Measurements from ENCODE around the gene LIN37.
"Not testable (repeated sequence)": the region's sequence is repeated elsewhere in the genome, so short reads cannot be mapped to it uniquely, and the experiment has no call there.

LIN37 gene

DNA sequence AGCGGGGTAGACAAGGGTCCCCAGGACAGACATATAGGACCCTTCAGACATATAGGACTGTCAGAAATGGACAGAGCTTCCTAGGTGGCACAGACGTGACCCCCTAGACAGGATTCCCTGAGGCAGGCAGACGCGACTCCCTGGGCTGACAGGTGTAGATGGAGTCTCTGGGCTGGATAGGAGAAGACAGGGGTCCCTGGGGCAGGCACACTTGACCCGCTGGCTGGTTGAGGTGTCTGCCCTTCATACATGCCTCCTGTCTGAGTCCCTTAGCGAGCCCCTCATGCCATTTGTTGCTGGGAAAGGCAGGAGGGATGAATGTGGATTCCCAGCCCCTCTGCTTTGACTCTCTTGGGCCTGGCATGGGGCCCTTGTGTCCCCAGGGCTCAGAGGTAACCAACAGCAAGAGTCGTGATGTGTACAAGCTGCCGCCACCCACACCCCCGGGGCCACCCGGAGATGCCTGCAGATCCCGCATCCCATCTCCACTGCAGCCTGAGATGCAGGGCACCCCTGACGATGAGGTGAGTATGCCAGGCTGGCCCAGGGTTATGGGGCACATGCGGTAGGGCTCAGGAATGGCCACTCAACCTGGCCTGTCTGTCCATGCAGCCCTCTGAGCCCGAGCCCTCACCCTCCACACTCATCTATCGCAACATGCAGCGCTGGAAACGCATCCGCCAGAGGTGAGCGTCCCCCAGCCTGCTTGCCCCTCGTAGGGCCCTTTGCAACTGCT lies 5.4 kb downstream of the LIN37 start:
- DNase-seq (ENCODE audit: low read depth): no peak

DNA sequence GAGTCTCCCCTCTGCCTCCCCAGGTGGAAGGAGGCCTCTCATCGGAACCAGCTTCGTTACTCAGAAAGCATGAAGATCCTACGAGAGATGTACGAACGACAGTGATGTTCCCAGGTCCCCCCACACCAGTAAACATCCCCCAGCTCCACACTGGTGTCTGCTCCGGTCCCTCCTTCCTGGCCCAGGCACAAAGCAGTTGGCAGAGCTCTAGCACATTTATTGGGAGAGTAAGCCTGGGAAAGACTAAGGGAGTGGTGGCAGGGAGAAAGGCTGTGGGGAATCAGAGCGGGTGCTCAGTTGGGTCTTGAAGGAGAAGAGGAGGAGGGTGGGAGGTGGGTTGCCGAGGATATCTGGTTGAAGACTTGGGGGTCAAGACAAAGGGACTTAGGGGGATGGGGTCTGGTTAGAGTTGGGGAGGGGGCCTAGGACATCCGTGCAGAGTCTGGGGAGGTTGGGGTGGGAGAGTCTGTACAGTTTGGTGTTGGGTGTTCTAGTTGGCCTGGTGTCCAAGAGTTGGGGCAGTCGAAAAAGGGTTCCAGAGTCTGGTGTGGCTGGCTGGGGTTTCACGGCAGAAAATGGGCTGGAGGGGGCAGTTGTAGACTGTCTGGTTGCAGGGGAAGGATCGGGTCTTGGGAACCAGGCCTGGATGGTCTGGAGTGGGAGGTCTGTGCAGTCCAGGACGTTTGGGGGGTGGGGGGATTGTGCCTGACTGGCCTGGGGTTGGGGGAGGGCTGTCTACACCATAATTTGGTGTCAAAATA lies 6.2 kb downstream of the LIN37 start:
- DNase-seq (ENCODE audit: low read depth): no peak

DNA sequence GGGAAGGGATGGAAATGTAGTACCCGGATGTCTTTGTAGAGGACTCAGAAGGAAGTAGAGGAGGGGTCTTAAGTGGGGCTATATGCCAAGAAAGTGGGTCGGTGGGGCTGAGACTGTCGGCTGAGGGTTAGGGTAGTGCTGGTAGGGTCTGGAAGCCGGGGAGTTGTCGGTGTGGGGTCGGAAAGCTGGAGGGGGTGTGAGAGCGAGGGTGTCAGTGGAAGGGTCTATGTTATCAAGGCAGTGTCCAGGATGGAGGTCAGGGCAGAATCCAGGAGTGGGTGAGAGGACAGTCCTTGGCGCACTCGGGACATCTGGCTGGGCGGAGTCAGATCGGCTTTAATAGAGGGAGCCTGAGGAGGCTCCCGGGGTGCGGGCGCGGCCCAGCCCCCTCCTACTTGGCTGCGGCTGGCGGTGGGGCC lies 6.8 kb downstream of the LIN37 start:
- no peak for DNase-seq (ENCODE audit: low read depth)

DNA sequence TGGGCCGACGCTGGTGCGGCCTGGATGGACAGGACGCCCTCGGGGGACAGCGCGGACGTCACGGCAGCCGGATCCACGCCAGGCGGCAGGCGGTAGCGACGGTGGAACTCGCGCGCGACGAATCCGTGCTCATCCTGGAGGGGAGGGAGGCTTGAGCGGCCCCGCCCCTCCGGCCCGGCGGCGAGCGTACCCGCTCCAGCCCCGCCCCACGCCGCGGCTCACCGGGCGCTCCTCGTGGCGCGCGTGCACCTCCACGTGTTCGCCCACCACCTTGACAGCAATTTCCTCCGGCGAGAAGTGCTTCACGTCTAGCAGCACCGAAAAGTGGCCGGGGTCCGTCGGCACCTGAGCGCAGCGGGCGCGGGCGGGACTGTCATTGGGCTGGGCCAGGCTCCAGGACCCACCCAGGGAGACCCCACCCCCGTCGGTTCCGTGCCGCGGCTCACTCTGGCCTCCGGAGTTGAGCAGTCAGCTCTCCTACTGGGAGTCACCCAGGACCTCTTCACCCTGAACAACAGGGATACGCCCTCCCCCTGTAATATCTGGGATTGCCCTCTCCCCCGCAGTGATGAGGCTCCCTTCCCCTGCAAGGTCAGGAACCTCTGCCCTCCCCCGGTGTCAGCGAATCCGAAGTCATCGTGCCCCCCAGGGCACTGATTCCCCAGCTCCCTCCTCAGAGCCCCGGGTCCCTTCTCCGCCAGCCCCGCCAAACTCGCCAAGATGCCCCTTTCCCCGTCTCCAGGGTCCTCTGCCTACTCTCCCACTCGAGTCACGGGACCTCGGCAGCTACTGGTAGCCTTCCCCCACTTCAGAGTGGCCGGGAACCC lies 7.4 kb downstream of the LIN37 start:
- no peak for DNase-seq (ENCODE audit: low read depth)

DNA sequence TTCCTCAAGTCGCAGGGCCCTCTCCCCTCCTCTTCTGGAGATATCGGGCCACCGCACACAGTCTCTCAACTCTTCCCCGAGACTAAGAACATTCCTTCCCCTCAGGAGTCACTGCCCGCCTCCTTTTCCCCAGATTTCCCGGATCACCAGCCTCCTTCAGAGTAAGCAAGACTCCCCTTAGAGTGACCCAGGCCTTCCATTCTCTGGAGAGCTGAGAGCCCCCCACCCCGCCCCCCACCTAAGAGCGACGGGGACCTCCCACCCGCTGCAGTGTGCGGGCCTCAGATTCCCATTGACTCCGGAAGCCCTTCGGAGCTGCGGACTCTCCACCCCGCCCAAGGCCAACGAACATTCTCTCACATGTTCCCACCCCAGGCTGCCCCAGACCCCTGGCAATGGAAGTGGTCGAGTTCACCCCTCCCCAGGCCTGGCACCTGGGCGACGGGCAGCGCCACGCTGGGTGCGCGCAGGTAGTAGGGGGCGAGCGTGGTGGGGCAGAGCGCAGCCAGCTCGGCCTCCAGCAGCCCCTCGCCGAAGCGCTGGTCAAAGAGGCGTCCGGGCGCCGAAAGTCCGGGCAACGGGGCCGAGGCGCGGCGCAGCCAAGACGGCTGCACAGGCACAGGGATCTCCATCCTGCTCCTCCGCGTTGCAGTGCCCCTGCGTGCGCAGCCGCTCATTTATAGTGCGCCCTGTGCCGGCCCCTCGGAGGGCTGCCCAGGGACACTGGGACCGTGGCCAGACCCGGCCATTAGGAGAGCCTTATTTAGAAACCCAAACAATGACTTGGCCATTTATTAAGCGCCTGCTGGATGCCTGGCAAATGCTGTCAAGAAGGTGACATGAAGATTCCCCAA lies 8.2 kb downstream of the LIN37 start, which contains the start of gene HSPB6:
Gene HSPB6 (minus strand): TSS at position 653 of the 854 bp plus-strand sequence. CDS start 21 bp downstream, at position 632.
- no peak for DNase-seq (ENCODE audit: low read depth)

DNA sequence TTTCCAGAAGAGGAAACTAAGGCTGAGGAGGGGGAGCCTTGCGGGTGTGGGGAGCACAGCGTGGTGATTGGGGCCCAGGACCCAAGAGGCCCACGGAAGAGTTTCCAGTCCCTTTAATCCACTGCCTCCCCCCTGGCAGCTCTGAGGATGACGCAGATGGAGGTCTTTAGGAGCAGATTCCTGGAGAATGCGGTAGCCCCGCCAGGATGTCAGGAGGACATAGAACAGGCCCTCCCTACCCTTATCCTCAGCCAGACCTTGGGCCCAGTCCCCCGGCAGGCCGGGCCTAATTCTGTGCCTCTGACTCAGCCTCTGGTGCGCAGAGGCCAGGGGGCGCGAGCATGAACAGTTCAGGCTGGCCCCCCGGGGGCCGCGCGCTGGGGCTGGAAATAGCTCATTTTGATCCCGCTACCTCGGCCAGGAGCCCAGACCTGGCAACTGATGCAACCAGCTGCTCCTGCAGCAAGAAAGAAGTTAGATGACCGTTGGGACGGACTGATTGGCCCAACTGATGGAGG lies 8.9 kb downstream of the LIN37 start:
- DNase-seq (ENCODE audit: low read depth): no peak

DNA sequence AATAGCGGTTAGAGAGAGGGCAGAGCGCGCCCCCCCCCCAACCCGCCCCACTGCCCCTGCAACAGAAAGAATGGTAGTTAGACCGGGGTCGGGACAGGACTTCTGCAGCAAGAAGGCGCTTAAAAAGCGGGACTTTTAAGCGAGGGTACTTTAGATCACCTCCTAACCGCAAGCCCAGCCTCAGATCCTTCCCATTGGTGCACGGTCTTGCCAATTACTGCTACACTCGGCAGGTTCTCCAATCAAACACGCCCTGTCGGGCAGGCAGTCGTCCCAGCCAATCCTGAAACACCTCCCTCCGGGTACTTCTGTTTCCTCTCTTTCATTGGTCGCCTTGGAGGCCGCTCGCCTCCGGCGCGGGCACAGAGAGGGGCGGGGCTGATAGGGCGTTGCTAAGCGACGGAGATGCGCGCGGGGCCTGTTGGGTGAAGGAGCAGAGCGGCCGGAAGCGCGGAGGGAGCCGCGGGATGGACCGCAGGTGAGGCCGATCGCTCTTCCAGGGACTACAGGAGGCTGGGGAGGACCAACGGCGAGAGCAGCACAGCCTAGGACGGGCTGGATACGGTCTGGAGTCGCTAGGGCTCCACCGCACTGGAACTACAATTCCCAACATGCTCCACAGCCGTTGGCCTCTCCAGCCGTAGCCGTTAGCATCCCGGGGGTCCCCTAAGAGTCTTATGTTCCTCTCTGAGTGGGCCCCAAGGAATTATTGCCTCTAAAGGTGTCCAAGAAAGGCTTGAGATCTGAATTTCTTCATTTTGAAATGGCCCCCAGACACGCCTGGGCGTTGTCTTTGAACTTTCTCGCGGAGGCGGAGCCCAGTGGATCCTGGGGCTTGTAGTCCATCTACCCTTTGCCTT lies 9.6 kb downstream of the LIN37 start, which contains the start of gene PROSER3:
Gene PROSER3 (plus strand): TSS at position 428 of the 860 bp plus-strand sequence. CDS start 40 bp downstream, at position 468.
- DNase-seq (ENCODE audit: low read depth): peak; percentile 97

DNA sequence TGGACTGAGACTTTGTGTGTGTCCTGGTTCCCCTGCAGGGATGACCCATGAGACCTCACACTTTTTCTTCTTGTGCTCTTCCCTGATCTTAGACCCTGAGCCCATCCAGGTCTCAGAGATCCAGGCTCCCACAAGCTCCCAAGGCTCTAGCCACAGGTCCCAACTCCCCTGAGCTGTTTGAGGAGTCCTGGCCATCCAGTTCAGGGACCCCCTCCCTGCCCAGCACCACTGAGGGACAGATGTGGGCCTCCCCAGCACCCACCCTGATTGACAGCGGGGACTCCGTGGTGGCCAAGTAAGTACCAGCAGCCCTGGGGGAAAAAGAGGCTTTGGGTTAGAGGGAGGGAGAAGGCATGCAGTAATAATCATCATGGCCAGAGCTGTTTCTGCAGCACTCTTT lies 11.3 kb downstream of the LIN37 start:
- DNase-seq (ENCODE audit: low read depth): no peak

DNA sequence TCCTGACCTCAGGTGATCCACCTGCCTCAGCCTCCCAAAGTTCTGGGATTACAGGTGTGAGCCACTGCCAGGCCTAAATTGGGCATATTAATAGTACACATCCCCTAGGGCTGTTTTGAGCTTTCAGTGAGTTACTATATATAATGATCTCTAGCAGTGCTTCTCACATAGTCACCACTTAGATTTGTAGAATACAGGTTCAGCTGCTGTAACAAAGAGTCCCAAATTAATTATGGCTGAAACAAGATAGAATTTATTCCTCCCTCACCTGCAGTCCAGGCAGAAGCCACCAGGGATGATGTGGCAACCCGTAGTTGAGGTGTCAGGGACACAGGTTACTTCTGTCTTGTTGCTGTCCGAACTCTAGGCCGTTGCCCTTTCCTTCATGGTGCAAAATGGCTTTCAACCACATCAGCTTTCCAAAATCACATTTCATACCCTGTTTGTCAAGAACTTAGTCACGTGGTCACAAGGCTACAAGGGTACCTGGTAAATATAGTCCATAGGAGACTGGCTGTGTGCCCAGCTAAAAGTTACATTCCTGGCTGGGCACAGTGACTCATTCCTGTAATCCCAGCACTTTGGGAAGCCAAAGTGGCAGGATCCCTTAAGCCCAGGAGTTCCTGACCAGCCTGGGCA lies 12.5 kb downstream of the LIN37 start:
- DNase-seq (ENCODE audit: low read depth): no peak

DNA sequence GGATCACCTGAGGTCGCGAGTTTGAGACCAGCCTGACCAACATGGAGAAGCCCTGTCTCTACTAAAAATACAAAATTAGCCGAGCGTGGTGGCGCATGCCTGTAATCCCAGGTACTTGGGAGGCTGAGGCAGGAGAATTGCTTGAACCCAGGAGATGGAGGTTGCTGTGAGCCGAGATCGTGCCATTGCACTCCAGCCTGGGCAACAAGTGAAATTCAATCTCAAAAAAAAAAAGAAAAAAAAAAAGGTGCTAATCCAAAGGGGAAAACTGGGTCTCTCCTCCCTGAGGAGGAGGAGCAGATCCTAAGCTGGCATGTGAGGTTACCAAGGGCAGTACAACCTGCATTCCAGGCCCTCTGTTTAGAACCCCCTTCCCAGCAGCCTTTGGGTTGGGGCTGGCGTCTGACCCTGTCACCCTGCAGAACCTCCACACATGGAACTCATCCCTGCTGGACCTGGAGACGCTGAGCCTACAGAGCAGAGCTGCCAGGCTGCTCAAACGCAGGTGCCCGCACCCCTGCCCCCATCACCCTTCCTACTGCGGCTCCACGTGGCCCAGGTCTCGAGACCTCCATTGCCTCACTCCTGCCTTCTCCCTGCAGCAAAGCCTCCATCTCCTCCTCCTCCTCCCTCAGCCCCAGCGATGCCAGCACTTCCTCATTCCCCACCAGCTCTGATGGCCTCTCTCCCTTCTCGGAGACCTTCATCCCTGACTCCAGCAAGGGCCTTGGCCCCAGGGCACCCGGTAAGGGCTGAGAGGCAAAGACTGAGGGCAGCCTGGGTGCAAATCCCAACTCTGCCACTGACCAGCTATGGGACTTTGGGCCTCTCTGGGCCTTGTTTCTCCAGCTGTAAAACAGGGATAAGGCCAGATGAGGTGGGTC lies 16.3 kb downstream of the LIN37 start:
- DNase-seq (ENCODE audit: low read depth): no peak

DNA sequence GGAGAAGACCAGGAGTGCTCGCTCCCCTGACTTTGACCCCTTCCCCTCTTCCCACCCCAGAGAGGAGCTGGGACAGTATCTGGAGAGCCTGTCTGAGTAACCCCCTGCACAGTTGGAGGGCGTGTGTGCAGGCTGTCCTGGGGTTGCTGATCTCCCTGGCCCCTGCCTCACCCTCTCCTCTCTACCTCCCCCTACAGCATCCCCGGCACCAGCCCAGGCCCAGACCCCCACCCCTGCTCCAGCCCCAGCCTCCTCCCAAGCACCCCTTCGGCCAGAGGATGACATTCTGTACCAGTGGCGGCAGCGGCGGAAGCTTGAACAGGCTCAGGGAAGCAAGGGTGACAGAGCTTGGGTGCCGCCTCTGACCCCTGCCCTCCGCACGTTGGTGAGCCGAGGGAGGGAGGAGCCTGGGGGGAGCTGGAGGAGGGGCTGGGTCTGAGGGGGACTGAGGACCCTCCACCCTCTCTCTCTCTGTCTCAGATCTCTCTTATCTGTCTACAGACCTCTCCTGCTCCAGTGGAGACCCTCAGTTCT lies 18.3 kb downstream of the LIN37 start:
- DNase-seq (ENCODE audit: low read depth): no peak

DNA sequence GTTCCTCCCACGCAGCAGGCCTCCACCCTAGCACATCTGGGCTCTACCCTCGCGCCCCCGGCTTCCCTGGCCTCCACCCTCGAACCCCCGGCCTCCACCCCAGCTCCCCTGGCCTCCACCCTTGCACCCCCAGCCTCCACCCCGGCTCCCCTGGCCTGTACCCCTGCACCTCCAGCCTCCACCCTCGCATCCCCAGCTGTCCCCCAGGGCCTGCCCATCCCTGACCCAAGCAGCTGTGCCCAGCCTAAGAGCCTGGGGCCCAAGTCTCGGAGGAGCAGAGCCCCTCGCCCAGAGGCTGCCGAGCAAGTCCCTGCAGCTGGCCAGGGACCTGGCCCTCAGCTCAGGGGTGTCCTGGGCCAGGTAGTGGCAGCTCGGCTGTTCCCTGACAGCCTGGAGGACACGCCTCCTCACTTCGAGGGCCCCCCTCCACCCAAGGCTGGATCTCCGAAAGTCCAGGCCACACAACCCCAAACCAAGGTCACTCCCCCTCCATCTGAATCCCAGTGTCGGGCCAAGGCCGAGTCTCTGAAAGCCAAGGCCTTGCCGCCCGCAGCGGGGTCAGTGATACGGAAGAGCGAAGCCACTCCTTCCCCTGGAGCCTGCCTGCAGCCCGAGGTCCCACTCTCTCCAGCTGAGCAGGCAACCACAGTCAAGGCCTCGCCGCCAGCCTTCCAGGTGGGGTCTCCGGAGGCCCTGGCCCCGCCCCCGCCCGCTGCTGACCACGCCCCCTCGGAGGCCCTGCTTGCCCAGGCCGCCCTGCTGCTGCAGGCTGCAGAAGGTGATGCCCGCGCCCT lies 19.1 kb downstream of the LIN37 start:
- DNase-seq (ENCODE audit: low read depth): no peak

DNA sequence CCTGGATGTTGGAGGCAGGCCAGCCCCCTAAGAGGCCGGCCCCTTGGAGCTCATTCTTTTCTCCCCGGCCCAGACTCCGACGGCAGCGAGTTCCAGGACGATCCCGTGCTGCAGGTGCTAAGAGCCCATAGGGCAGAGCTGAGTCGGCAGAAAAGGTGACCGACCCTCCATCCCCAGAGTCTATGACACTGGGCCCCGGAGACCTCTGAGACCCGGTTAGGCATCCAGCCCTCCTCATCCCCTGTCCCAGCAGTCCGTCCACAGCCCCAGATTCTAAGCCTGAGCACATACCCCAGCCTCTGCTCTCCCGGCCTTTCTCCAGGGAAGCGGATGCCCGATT lies 19.7 kb downstream of the LIN37 start:
- DNase-seq (ENCODE audit: low read depth): no peak

DNA sequence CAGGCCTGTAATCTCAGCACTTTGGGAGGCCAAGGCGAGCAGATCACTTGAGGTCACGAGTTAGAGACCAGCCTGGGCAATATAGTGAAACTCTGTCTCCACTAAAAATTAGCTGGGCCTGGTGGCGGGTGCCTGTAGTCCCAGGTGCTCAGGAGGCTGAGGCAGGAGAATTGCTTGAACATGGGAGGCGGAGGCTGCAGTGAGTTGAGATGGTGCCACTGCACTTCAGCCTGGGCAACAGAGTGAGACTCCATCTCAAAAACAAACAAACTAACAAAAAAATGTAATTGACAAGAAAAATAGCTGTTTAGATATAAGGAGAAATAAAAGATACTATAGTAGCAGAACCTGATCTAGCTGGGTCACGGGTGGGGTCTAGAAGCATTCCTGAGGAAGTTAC lies 24.0 kb downstream of the LIN37 start:
- not testable (repeated sequence) for DNase-seq (ENCODE audit: low read depth)

DNA sequence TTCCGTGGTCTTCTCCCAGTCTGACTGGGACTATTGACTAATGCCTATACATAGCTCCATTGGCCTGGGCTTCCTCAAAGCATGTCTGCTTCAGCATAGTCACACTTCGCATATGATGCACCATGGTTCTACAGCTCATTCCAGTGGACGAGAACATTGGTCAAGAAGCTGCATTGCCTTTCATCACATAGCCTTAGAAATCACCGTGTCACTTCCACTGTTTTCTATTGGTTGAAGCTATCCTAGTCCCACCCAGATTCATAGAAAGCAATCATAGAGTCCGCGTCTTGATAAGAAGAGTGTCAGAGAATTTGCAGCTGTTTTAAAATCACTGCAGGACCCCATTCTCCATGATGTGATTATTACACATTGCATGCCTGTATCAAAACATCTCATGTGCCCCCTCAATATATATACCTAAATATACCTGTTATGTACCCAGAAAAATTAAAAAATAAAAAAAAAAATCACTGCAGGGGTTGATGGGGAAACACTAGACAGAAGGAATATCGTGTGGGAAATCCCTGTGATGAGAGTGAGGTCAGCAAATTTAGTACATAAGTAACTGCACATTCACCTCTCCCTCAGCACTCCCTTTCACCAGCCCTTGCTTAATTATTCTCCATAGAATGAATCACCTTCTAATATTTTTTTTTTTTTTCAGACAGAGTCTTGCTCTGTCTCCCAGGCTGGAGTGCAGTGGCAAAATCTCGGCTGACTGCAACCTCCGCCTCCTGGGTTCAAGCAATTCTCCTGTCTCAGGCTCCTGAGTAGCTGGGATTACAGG lies 24.8 kb downstream of the LIN37 start:
- DNase-seq (ENCODE audit: low read depth): no peak

DNA sequence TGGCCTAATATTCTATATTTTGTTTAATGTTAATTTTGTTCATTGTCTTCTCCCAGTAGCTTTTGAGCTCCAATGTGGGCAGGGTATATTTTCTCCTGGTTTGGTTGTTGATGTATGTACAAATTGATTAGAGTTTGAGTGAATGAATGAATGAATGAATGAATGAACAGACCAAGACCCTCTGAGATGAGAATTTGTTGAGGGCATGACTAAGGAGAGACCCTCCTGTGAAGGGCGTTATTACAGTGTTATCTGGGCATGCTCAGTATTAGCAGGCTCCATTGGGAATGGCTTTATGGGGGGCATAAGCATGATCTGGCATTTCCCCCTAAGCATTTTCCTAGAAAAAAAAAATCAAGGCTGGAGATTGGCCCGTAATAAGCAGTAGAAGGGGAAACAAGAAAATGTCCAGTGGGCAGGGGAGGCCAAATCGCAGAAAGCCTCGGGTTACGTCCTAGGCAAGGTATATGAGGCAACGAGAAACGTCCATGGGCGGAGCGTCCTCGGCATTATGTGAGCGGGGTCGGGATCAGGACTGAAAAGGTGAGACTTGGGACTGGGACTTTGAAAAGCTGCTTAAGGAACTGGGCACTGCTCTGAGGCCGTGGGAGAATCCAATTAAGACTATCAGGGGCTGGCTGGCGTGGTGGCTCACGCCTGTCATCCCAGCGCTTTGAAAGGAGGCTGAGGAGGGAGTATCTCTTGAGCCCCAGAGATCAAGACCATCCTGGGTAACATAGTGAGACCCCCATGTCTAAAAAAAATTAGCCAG lies 26.1 kb downstream of the LIN37 start:
- no peak for DNase-seq (ENCODE audit: low read depth)

DNA sequence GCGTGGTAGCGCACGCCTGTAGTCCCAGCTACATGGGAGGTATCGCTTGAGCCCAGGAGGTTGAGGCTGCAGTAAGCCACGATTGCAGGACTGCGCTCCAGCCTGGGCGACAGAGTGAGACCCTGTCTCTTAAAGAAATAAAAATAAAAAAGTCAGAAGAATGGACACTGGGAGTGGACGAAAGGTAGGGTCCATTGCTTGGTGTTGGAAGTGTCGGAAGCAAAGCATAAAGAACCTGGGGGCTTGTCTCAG lies 26.6 kb downstream of the LIN37 start:
- DNase-seq (ENCODE audit: low read depth): no peak
